GM18870 (cell line): ENCODE results near the gene RFPL4A.
"Not testable (repeated sequence)": the region's sequence is repeated elsewhere in the genome, so short reads cannot be mapped to it uniquely, and the experiment has no call there.

Experiments
- ATAC-seq: cut with Tn5 transposase; IDR thresholded peaks from one replicate; pipeline ENCODE4 v1.9.1; 2021; ENCODE audit warnings: moderate library complexity; ENCODE audit not compliant: unreplicated experiment

Gene RFPL4A

GRCh38 chr19:55758797-55759196 is at the start of gene RFPL4A:
RFPL4A (plus strand) TSS chr19:55759097; CDS start chr19:55761801, 2,704 bp downstream.
- ATAC-seq, result not testable (repeated sequence)

- ATAC-seq, result no peak
Measured at GRCh38 chr19:55711719-55712118, 47.2 kb upstream of the RFPL4A start.

- no peak for ATAC-seq
Measured at GRCh38 chr19:55712804-55713631, 45.9 kb upstream of the RFPL4A start.

- no peak for ATAC-seq
Measured at GRCh38 chr19:55716531-55716930, 42.4 kb upstream of the RFPL4A start.

GRCh38 chr19:55717251-55717650 is 41.6 kb upstream of the RFPL4A start:
- ATAC-seq, result no peak

GRCh38 chr19:55717879-55718711 is 40.8 kb upstream of the RFPL4A start:
- ATAC-seq, result not testable (repeated sequence)

GRCh38 chr19:55720214-55720746 is 38.6 kb upstream of the RFPL4A start:
- no peak for ATAC-seq

- ATAC-seq, result no peak
Measured at GRCh38 chr19:55720801-55721200, 38.1 kb upstream of the RFPL4A start.

GRCh38 chr19:55723491-55723890 is 35.4 kb upstream of the RFPL4A start:
- ATAC-seq, result no peak

GRCh38 chr19:55730378-55730777 is 28.5 kb upstream of the RFPL4A start:
- ATAC-seq, result not testable (repeated sequence)

GRCh38 chr19:55738302-55738701 is 20.6 kb upstream of the RFPL4A start, which contains the start of gene NLRP9:
NLRP9 (minus strand) TSS chr19:55738402; CDS start chr19:55738374, 28 bp downstream.
- ATAC-seq, result no peak

- ATAC-seq, result no peak
Measured at GRCh38 chr19:55750715-55751114, 8.2 kb upstream of the RFPL4A start.

GRCh38 chr19:55753401-55753800 is 5.5 kb upstream of the RFPL4A start:
- no peak for ATAC-seq

GRCh38 chr19:55756808-55757207 is 2.1 kb upstream of the RFPL4A start:
- ATAC-seq, result not testable (repeated sequence)

- ATAC-seq, result no peak
Measured at GRCh38 chr19:55766466-55766865, 7.6 kb downstream of the RFPL4A start.

GRCh38 chr19:55768818-55769217 is 9.9 kb downstream of the RFPL4A start, which contains the start of gene RFPL4AL1:
RFPL4AL1 (plus strand) TSS chr19:55769118; CDS start chr19:55771805, 2,687 bp downstream.
- ATAC-seq, result not testable (repeated sequence)

- ATAC-seq, result not testable (repeated sequence)
Measured at GRCh38 chr19:55769632-55770031, 10.7 kb downstream of the RFPL4A start.

GRCh38 chr19:55777528-55777927 is 18.6 kb downstream of the RFPL4A start:
- ATAC-seq, result no peak

GRCh38 chr19:55778331-55778730 is 19.4 kb downstream of the RFPL4A start:
- no peak for ATAC-seq

- no peak for ATAC-seq
Measured at GRCh38 chr19:55781112-55781511, 22.2 kb downstream of the RFPL4A start.

GRCh38 chr19:55795021-55795420 is 36.1 kb downstream of the RFPL4A start:
- ATAC-seq, result no peak
